DOHH2 (cell line): Measurements from ENCODE around the gene EHMT1.
"Not testable (repeated sequence)": the region's sequence is repeated elsewhere in the genome, so short reads cannot be mapped to it uniquely, and the experiment has no call there.

Source experiments
- H3F3A ChIP-seq: fragments of 200-600 bp; sonication (generic), shearing (Covaris generic); 2 replicates; pipeline ENCODE4 v1.6.0; 2016; ENCODE audit warnings: antibody characterized with exemption, mild to moderate bottlenecking; ENCODE audit not compliant: control insufficient read depth, insufficient read depth
- H3K27ac ChIP-seq: fragments of 200-600 bp; sonication (generic); 2 replicates; pipeline ENCODE4 v1.5.1; 2014; ENCODE audit warnings: low read depth, mild to moderate bottlenecking, low read length, moderate library complexity
- H3K27me3 ChIP-seq: fragments of 200-600 bp; sonication (generic); 2 replicates; pipeline ENCODE4 v1.6.1; 2014; ENCODE audit warnings: mild to moderate bottlenecking, low read length, mixed read lengths; ENCODE audit not compliant: control insufficient read depth
- H3K36me3 ChIP-seq: fragments of 200-600 bp; sonication (generic); 2 replicates; pipeline ENCODE4 v1.6.1; 2014; ENCODE audit warnings: mild to moderate bottlenecking, low read length, moderate library complexity, mixed read lengths; ENCODE audit not compliant: control insufficient read depth
- H3K4me1 ChIP-seq: fragments of 200-600 bp; sonication (generic); 2 replicates; pipeline ENCODE4 v1.6.1; 2014; ENCODE audit warnings: mild to moderate bottlenecking, low read length, mixed read lengths; ENCODE audit not compliant: control insufficient read depth
- H3K4me2 ChIP-seq: fragments of 200-600 bp; sonication (generic); 2 replicates; pipeline ENCODE4 v1.6.0; 2014; ENCODE audit warnings: mild to moderate bottlenecking, low read length, moderate library complexity
- H3K4me3 ChIP-seq: fragments of 200-600 bp; sonication (generic); 2 replicates; pipeline ENCODE4 v1.5.1; 2014; ENCODE audit warnings: mild to moderate bottlenecking, low read length, mixed read lengths
- H3K79me2 ChIP-seq: fragments of 200-600 bp; sonication (generic); 2 replicates; pipeline ENCODE4 v1.6.1; 2014; ENCODE audit warnings: mild to moderate bottlenecking, low read length, mixed read lengths; ENCODE audit not compliant: control insufficient read depth
- H3K9me2 ChIP-seq: fragments of 200-600 bp; sonication (generic); replicated peaks from 2 replicates; pipeline ENCODE4 v1.6.1; 2014; ENCODE audit warnings: mild to moderate bottlenecking, low read length, mixed read lengths; ENCODE audit not compliant: control insufficient read depth
- H3K9me3 ChIP-seq: fragments of 200-600 bp; sonication (generic); 2 replicates; pipeline ENCODE4 v1.6.1; 2014; ENCODE audit warnings: antibody characterized with exemption, low read length, mixed read lengths; ENCODE audit not compliant: control insufficient read depth, insufficient read depth
- H4K20me1 ChIP-seq: fragments of 200-600 bp; sonication (generic); 2 replicates; pipeline ENCODE4 v1.6.0; 2014; ENCODE audit warnings: low read depth, mild to moderate bottlenecking, antibody characterized with exemption, low read length, moderate library complexity; ENCODE audit not compliant: control insufficient read depth, insufficient read depth
- EZH2phosphoT487 ChIP-seq: fragments of 200-600 bp; sonication (generic); IDR thresholded peaks from 2 replicates; pipeline ENCODE4 v1.6.1; 2017; ENCODE audit warnings: borderline replicate concordance, mild to moderate bottlenecking, antibody characterized with exemption, low read length, moderate library complexity, mixed read lengths
- TF ChIP-seq, protein P1 (sequence below): fragments of 200-600 bp; sonication (generic); IDR thresholded peaks from one replicate; pipeline ENCODE4 v1.5.1; 2014; ENCODE audit warnings: antibody characterized with exemption, mild to moderate bottlenecking, low read depth, low read length; ENCODE audit not compliant: poor library complexity, severe bottlenecking

EHMT1 gene

GRCh38 chr9:137880976-137881530, 262.2 kb downstream of the EHMT1 start:
- H3K79me2 ChIP-seq: no peaks in the 10 kb centered on the region
- H3K9me3 ChIP-seq: peaks cover 5% of the 10 kb centered on the region; the same call in 1 of the 2 replicates
- H3K4me3 ChIP-seq: no peak overlapping the region
- TF ChIP-seq EZH2phosphoT487: no peak
- TF ChIP-seq, protein P1, sequence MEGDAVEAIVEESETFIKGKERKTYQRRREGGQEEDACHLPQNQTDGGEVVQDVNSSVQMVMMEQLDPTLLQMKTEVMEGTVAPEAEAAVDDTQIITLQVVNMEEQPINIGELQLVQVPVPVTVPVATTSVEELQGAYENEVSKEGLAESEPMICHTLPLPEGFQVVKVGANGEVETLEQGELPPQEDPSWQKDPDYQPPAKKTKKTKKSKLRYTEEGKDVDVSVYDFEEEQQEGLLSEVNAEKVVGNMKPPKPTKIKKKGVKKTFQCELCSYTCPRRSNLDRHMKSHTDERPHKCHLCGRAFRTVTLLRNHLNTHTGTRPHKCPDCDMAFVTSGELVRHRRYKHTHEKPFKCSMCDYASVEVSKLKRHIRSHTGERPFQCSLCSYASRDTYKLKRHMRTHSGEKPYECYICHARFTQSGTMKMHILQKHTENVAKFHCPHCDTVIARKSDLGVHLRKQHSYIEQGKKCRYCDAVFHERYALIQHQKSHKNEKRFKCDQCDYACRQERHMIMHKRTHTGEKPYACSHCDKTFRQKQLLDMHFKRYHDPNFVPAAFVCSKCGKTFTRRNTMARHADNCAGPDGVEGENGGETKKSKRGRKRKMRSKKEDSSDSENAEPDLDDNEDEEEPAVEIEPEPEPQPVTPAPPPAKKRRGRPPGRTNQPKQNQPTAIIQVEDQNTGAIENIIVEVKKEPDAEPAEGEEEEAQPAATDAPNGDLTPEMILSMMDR: no peak
- H3K27ac ChIP-seq: no peak overlapping the region
- H3K9me2 ChIP-seq: no peaks in the 10 kb centered on the region
- no peaks in the 10 kb centered on the region for H3K4me1 ChIP-seq
- no peaks in the 10 kb centered on the region for H4K20me1 ChIP-seq
- H3F3A ChIP-seq: no peaks in the 10 kb centered on the region
- H3K4me2 ChIP-seq: no peak overlapping the region
- H3K36me3 ChIP-seq: no peaks in the 10 kb centered on the region
- H3K27me3 ChIP-seq: no peaks in the 10 kb centered on the region

GRCh38 chr9:137881591-137882505, 263.0 kb downstream of the EHMT1 start:
- Histone ChIP-seq H4K20me1 (no peaks in the 10 kb centered on the region), H3K4me3 (no peak overlapping the region), H3K27ac (no peak overlapping the region), H3K79me2 (no peaks in the 10 kb centered on the region), H3K27me3 (no peaks in the 10 kb centered on the region), H3K4me1 (no peaks in the 10 kb centered on the region), H3K9me2 (no peaks in the 10 kb centered on the region), H3K36me3 (no peaks in the 10 kb centered on the region), H3K4me2 (no peak overlapping the region), H3F3A (no peaks in the 10 kb centered on the region), H3K9me3 (no peaks in the 10 kb centered on the region)
- TF ChIP-seq, protein P1: no peak
- TF ChIP-seq EZH2phosphoT487: no peak

DNA sequence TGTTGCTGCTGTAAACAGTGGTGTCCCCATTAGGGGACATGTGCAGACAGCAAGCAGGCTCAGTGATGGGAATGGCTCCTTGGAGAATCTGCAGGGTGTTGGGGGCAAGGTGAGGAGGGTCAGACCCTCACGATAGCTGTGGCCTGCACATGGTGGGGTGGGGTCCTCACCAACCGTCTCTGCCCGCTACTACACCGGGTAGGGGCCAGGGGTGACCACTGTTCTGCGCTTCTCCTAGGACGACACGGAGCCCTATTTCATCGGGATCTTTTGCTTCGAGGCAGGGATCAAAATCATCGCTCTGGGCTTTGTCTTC, 263.7 kb downstream of the EHMT1 start:
- Histone ChIP-seq H3K9me3 (no peaks in the 10 kb centered on the region), H3K27ac (no peak overlapping the region), H4K20me1 (no peaks in the 10 kb centered on the region), H3K79me2 (no peaks in the 10 kb centered on the region), H3F3A (no peaks in the 10 kb centered on the region), H3K36me3 (no peaks in the 10 kb centered on the region), H3K4me1 (no peaks in the 10 kb centered on the region), H3K27me3 (no peaks in the 10 kb centered on the region), H3K9me2 (no peaks in the 10 kb centered on the region), H3K4me2 (no peak overlapping the region), H3K4me3 (no peak overlapping the region)
- TF ChIP-seq EZH2phosphoT487: no peak
- TF ChIP-seq, protein P1: no peak

DNA sequence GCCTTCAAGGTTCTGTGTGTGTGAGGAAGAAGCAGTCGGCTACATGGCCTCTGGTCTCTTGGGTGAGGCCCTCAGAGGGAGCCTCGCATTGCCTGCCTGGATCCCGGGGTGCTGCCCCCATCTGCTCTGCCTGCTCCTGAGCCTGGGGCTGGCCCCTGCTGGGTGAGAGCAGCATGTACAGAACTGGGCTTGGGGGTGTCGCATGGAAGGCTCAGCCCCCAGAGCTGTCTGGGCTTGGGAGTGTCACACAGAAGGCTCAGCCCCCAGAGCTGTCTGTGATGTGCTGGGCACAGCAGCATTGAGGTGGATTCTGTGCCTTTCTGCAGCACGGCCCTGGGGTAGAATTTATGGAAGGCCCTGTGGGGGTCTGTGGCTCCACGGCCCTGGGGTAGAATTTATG, 265.2 kb downstream of the EHMT1 start:
- H3K4me1 ChIP-seq, H3K4me3 ChIP-seq, H3F3A ChIP-seq, H3K27me3 ChIP-seq, H3K27ac ChIP-seq, H3K9me2 ChIP-seq, H3K9me3 ChIP-seq, H4K20me1 ChIP-seq, H3K79me2 ChIP-seq, H3K36me3 ChIP-seq, H3K4me2 ChIP-seq: not testable (repeated sequence)

DNA sequence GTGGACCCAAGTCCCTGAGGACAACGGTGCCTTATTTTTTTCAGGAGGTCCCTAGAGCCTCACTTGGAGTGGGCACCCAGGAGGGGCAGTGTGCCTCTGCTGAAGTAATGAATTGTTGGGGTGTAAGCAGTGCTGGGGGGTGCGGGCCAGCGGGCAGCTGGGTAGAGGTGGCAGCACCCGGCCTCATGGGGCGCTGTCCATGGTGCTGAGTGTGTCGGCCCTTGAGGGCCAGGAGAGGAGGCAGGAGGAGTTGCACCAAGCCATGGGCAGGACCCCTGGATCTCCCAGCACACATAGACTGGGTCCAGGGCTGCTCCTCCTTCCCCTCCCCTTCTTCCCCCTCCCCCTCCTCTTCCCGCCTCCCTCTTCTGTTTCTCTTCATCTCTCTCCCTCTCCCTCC, 265.7 kb downstream of the EHMT1 start:
- H3K4me1 ChIP-seq, H3K79me2 ChIP-seq, H3K4me3 ChIP-seq, H3K36me3 ChIP-seq, H3K9me2 ChIP-seq, H3K27ac ChIP-seq, H3K9me3 ChIP-seq, H3K27me3 ChIP-seq, H3F3A ChIP-seq, H3K4me2 ChIP-seq, H4K20me1 ChIP-seq: not testable (repeated sequence)

DNA sequence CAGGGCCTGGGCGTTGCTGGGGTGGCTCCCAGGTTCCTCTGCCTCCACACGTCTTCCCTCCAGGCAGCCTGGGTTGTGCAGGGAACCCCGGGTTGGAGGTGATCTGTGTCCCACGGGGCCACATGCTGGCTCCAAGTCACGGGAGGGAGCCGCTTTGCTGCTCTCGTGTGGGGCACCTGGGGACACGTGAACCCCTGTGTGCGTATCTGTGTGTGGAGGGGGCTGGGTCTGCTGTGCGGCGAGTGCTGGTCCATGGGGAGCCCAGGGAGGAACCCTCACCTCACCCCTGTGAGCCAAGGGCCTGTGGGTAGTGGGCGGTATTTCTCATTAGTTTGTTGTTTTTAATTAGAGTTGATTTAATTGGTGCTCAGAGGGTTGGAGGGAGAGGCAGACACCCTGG, 266.3 kb downstream of the EHMT1 start:
- not testable (repeated sequence) for H3K27ac ChIP-seq, H3K4me1 ChIP-seq, H3K36me3 ChIP-seq, H3K4me2 ChIP-seq, H3K79me2 ChIP-seq, H3F3A ChIP-seq, H4K20me1 ChIP-seq, H3K27me3 ChIP-seq, H3K9me2 ChIP-seq, H3K4me3 ChIP-seq, H3K9me3 ChIP-seq
